Measurements from ENCODE around the gene SLC4A2. TPM values are rescaled to one million over a fixed set of nuclear protein-coding genes. Genes with fewer than 3 reads are reported as not detected.
"Not testable (repeated sequence)": the region's sequence is repeated elsewhere in the genome, so short reads cannot be mapped to it uniquely, and the experiment has no call there.

SLC4A2 gene
- total and polyA plus RNA-seq, 2 of the 8 experiments (the other 6 are each of a cell fraction or from before 2014, with no cell fraction given): 72.6 to 147 TPM

- no peak for TF ChIP-seq SIRT6 (IDR thresholded peaks at IDR 0.05; ENCODE audit: low read length)
- TF ChIP-seq RBBP5 (IDR thresholded peaks at IDR 0.05; ENCODE audit: borderline replicate concordance, low read depth, low read length): no peak
- no peak for TF ChIP-seq EGR1 (IDR thresholded peaks at IDR 0.05; ENCODE audit: borderline replicate concordance, low read depth, low read length)
Observed at GRCh38 chr7:151040616-151041375, 18.6 kb upstream of the SLC4A2 start (continued).

GRCh38 chr7:151043449-151043848 is 15.9 kb upstream of the SLC4A2 start:
- H3K4me2 ChIP-seq (ENCODE audit: insufficient read depth in 1 of 2, low read depth in 2 of 2, low read length in 2 of 2); H3K23me2 ChIP-seq (ENCODE audit: low read depth, low read length); H4K91ac ChIP-seq (replicated peaks; ENCODE audit: insufficient read length, low read length); H3K27ac ChIP-seq (ENCODE audit: low read depth, low read length); FAIRE-seq; CTCF ChIA-PET (ENCODE audit: partially characterized antibody); H3K79me1 ChIP-seq (ENCODE audit: low read depth, low read length); H3K56ac ChIP-seq (replicated peaks; ENCODE audit: insufficient read length, low read depth, low read length); H2BK5ac ChIP-seq (ENCODE audit: low read depth, low read length); H2BK120ac ChIP-seq (replicated peaks; ENCODE audit: low read depth, low read length); DNase-seq (ENCODE audit: low read depth in 1 of 2, low spot score in 2 of 2); H3K79me2 ChIP-seq (ENCODE audit: control insufficient read depth in 1 of 2, insufficient read depth in 2 of 2, low read length in 2 of 2); H4K20me1 ChIP-seq (replicated peaks in 1 of 2; ENCODE audit: control insufficient read depth in 1 of 2, insufficient read depth in 2 of 2, low read length in 2 of 2); H3K23ac ChIP-seq (ENCODE audit: insufficient read length); H4K5ac ChIP-seq (ENCODE audit: insufficient read length, low read depth, low read length); H4K8ac ChIP-seq (ENCODE audit: extremely low read depth, insufficient read depth, low read length); H2AFZ ChIP-seq (ENCODE audit: low read length); H3K18ac ChIP-seq (ENCODE audit: extremely low read depth, low read length); H3K4me1 ChIP-seq (replicated peaks in 1 of 4; ENCODE audit: control insufficient read depth in 3 of 4, insufficient read depth in 4 of 4, low read length in 3 of 4); H2BK15ac ChIP-seq (ENCODE audit: low read length); H3K9ac ChIP-seq (replicated peaks in 1 of 4; ENCODE audit: extremely low read depth in 1 of 4, low read depth in 3 of 4, low read length in 3 of 4); H3K9me3 ChIP-seq (ENCODE audit: insufficient read depth in 2 of 2, low read depth in 1 of 2, low read length in 1 of 2); H3K14ac ChIP-seq (ENCODE audit: insufficient read length); H3K27me3 ChIP-seq (replicated peaks in 1 of 4; ENCODE audit: control insufficient read depth in 3 of 4, extremely low read depth in 1 of 4, insufficient read depth in 3 of 4, low read length in 3 of 4); H3K4ac ChIP-seq (replicated peaks; ENCODE audit: insufficient read length, low read depth, low read length); H2AK5ac ChIP-seq (ENCODE audit: low read depth, low read length); H3K4me3 ChIP-seq (ENCODE audit: extremely low read depth in 1 of 4, insufficient read depth in 2 of 4, low read depth in 3 of 4, low read length in 4 of 4); H2BK12ac ChIP-seq (ENCODE audit: low read depth, low read length); H3K36me3 ChIP-seq (ENCODE audit: control insufficient read depth in 2 of 4, insufficient read depth in 4 of 4, low read length in 3 of 4); H2BK20ac ChIP-seq (ENCODE audit: low read length): not testable (repeated sequence)
- 83% methylated on average over 7 of the region's 10 CpGs; no CpG with 5 or more reads in 1 of the 2 experiments for WGBS, 2 experiments (ENCODE audit: extremely low coverage in 1 of 2, insufficient coverage in 1 of 2, insufficient read length in 1 of 2, insufficient replicate concordance in 2 of 2, low coverage in 1 of 2, low lambda C conversion rate in 2 of 2, missing lambda C conversion rate in 1 of 2)
- POLR2A ChIA-PET (ENCODE audit: partially characterized antibody): interaction anchor here (1.2 kb wide), 1 partner anchor 29 kb away, joined by 3 read pairs; no protein-coding TSS in a partner anchor

All from H1 (cell line).